OCI-LY3 (cell line): ENCODE results near the gene MXD4.

Experiments used
- H2AFZ ChIP-seq: fragments of 200-600, 300-600 bp; shearing (Covaris generic); 2 replicates; pipeline ENCODE4 v1.6.0; 2014; ENCODE audit warnings: antibody characterized with exemption, low read depth, low read length
- H3K27ac ChIP-seq: fragments of 200-600, 300-600 bp; sonication (generic); 2 replicates; pipeline ENCODE4 v1.5.1; 2014; ENCODE audit warnings: mild to moderate bottlenecking, low read length, moderate library complexity, mixed read lengths
- H3K27me3 ChIP-seq: fragments of 200-600, 300-600 bp; sonication (generic); 2 replicates; pipeline ENCODE4 v1.6.1; 2014; ENCODE audit warnings: low read depth, low read length, mixed read lengths
- H3K36me3 ChIP-seq: fragments of 200-600, 300-600 bp; sonication (generic); replicated peaks from 2 replicates; pipeline ENCODE3; 2014; ENCODE audit warnings: low read depth, low read length, mixed read lengths
- H3K4me1 ChIP-seq: fragments of 300-600, 200-600 bp; sonication (generic); 2 replicates; pipeline ENCODE4 v1.6.1; 2014; ENCODE audit warnings: low read length, mixed read lengths
- H3K4me2 ChIP-seq: fragments of 200-600, 300-600 bp; sonication (generic); 2 replicates; pipeline ENCODE4 v1.6.1; 2014; ENCODE audit warnings: low read length, mixed read lengths
- H3K4me3 ChIP-seq: fragments of 300-600, 200-600 bp; sonication (generic); 2 replicates; pipeline ENCODE4 v1.5.1; 2014; ENCODE audit warnings: antibody characterized with exemption, mild to moderate bottlenecking, low read length, moderate library complexity
- H3K79me2 ChIP-seq: fragments of 300-600, 200-600 bp; shearing (Covaris generic); 2 replicates; pipeline ENCODE4 v1.6.1; 2014; ENCODE audit warnings: mild to moderate bottlenecking, low read length, mixed read lengths
- H3K9ac ChIP-seq: fragments of 300-600, 200-600 bp; shearing (Covaris generic); 2 replicates; pipeline ENCODE4 v1.6.0; 2014; ENCODE audit warnings: mild to moderate bottlenecking, low read length, moderate library complexity
- H3K9me3 ChIP-seq: fragments of 200-600, 300-600 bp; shearing (Covaris generic); 2 replicates; pipeline ENCODE4 v1.6.1; 2014; ENCODE audit warnings: low read length, mixed read lengths; ENCODE audit not compliant: insufficient read depth
- H4K20me1 ChIP-seq: fragments of 200-600, 300-600 bp; sonication (generic); 2 replicates; pipeline ENCODE4 v1.6.1; 2016; ENCODE audit warnings: low read length, mixed read lengths; ENCODE audit not compliant: insufficient read depth
- CTCF ChIP-seq: fragments of 200-600, 300-600 bp; sonication (generic); IDR thresholded peaks from 2 replicates; pipeline ENCODE4 v1.5.1; 2014; ENCODE audit warnings: antibody characterized with exemption, low read length, low read depth
- EZH2phosphoT487 ChIP-seq: fragments of 200-600 bp; shearing (Covaris generic); IDR thresholded peaks from 2 replicates; pipeline ENCODE4 v1.6.1; 2018; ENCODE audit warnings: antibody characterized with exemption, mixed run types, low read depth

The MXD4 gene

GRCh38 chr4:2266821-2267220 lies 4.9 kb upstream of the MXD4 start:
- Histone ChIP-seq H3K4me1 (no peaks in the 10 kb centered on the region), H3K27me3 (no peaks in the 10 kb centered on the region), H3K4me2 (no peak overlapping the region), H3K27ac (no peak overlapping the region), H4K20me1 (no peaks in the 10 kb centered on the region), H3K79me2 (no peaks in the 10 kb centered on the region), H3K36me3 (no peaks in the 10 kb centered on the region), H3K9ac (no peak overlapping the region), H3K9me3 (no peaks in the 10 kb centered on the region), H3K4me3 (no peak overlapping the region), H2AFZ (no peak overlapping the region)
- no peak for TF ChIP-seq CTCF
- no peak for TF ChIP-seq EZH2phosphoT487

GRCh38 chr4:2266181-2266580 lies 4.3 kb upstream of the MXD4 start:
- Histone ChIP-seq H3K36me3 (no peaks in the 10 kb centered on the region), H4K20me1 (no peaks in the 10 kb centered on the region), H3K9ac (no peak overlapping the region), H3K9me3 (no peaks in the 10 kb centered on the region), H3K27me3 (no peaks in the 10 kb centered on the region), H3K4me1 (no peaks in the 10 kb centered on the region), H3K79me2 (no peaks in the 10 kb centered on the region), H3K4me2 (no peak overlapping the region), H3K4me3 (no peak overlapping the region), H3K27ac (no peak overlapping the region), H2AFZ (no peak overlapping the region)
- TF ChIP-seq CTCF = no peak
- no peak for TF ChIP-seq EZH2phosphoT487

- Histone ChIP-seq H3K4me2 (no peak overlapping the region), H3K9me3 (no peaks in the 10 kb centered on the region), H3K4me1 (peaks cover 4% of the 10 kb centered on the region; the same call in 1 of the 2 replicates), H4K20me1 (no peaks in the 10 kb centered on the region), H3K27me3 (no peaks in the 10 kb centered on the region), H3K9ac (no peak overlapping the region), H3K27ac (no peak overlapping the region), H3K36me3 (no peaks in the 10 kb centered on the region), H3K79me2 (no peaks in the 10 kb centered on the region), H3K4me3 (no peak overlapping the region), H2AFZ (no peak overlapping the region)
- TF ChIP-seq CTCF = no peak
- TF ChIP-seq EZH2phosphoT487 = no peak
Measured at GRCh38 chr4:2265113-2266110, 3.5 kb upstream of the MXD4 start.

- Histone ChIP-seq H3K4me2 (no peak overlapping the region), H3K4me1 (peaks cover 4% of the 10 kb centered on the region; the same call in 1 of the 2 replicates), H3K27ac (no peak overlapping the region), H2AFZ (no peak overlapping the region), H3K9ac (no peak overlapping the region), H4K20me1 (no peaks in the 10 kb centered on the region), H3K36me3 (no peaks in the 10 kb centered on the region), H3K4me3 (no peak overlapping the region), H3K9me3 (no peaks in the 10 kb centered on the region), H3K79me2 (no peaks in the 10 kb centered on the region), H3K27me3 (no peaks in the 10 kb centered on the region)
- TF ChIP-seq CTCF (no peak), EZH2phosphoT487 (no peak)
Measured at GRCh38 chr4:2264481-2265041, 2.7 kb upstream of the MXD4 start.
